Caco-2 (cell line): ENCODE measurements around the gene FXN. TPM values are rescaled to one million over a fixed set of nuclear protein-coding genes. Genes with fewer than 3 reads are reported as not detected.
"Not testable (repeated sequence)": the region's sequence is repeated elsewhere in the genome, so short reads cannot be mapped to it uniquely, and the experiment has no call there.

Experiments
- BruUV-seq: library from RNA; stranded (reverse); fragments of 400-500 nt; replicated peaks from 2 replicates; lab custom pipeline; 2021; lab: Mats Ljungman, UMichigan
- CTCF ChIA-PET: fragments of 300-600 bp; sonication (Branson Sonifier 250); formaldehyde crosslinking; loops from one replicate; lab custom pipeline; 2022; ENCODE audit warnings: antibody characterized with exemption; lab: Charles Lee
- POLR2A ChIA-PET: fragments of 300-600 bp; sonication (Branson Sonifier 250); formaldehyde crosslinking; loops from one replicate; lab custom pipeline; 2022; ENCODE audit warnings: antibody characterized with exemption; lab: Charles Lee
- DNase-seq, 2 experiments: peaks; one replicate each; pipeline versions ENCODE4 v3.0.0 to v3.0.0-alpha.2; 2020 to 2022
- H3K27me3 ChIP-seq: replicated peaks from 2 replicates; pipeline ENCODE4 v1.6.0; 2011; ENCODE audit warnings: low read length; ENCODE audit not compliant: control insufficient read depth, insufficient read depth
- H3K36me3 ChIP-seq: 2 replicates; pipeline ENCODE4 v1.5.1; 2011; ENCODE audit warnings: low read length; ENCODE audit not compliant: control insufficient read depth, insufficient read depth
- H3K4me1 ChIP-seq: fragments of 250-450 bp; sonication (Bioruptor Pico); 2 replicates; pipeline ENCODE4 v1.5.1; 2020; ENCODE audit warnings: mild to moderate bottlenecking
- H3K4me3 ChIP-seq: 2 replicates; pipeline ENCODE4 v1.5.1; 2011; ENCODE audit warnings: low read depth, mild to moderate bottlenecking, control low read depth, low read length
- H3K9me3 ChIP-seq: fragments of 250-450 bp; sonication (Bioruptor Pico); 2 replicates; pipeline ENCODE4 v1.5.1; 2020; ENCODE audit warnings: mild to moderate bottlenecking, moderate library complexity
- H3K27ac Mint-ChIP-seq: one replicate; pipeline ENCODE4 v1.8.0; 2022; ENCODE audit warnings: mixed read lengths; ENCODE audit not compliant: unreplicated experiment
- H3K27me3 Mint-ChIP-seq: one replicate; pipeline ENCODE4 v1.8.0; 2022; ENCODE audit warnings: mixed read lengths; ENCODE audit not compliant: insufficient read depth, unreplicated experiment
- H3K36me3 Mint-ChIP-seq: one replicate; pipeline ENCODE4 v1.8.0; 2022; ENCODE audit warnings: mild to moderate bottlenecking, mixed read lengths; ENCODE audit not compliant: insufficient read depth, unreplicated experiment
- H3K4me1 Mint-ChIP-seq: one replicate; pipeline ENCODE4 v1.8.0; 2022; ENCODE audit warnings: low read depth, mixed read lengths; ENCODE audit not compliant: unreplicated experiment
- H3K4me3 Mint-ChIP-seq: one replicate; pipeline ENCODE4 v1.8.0; 2022; ENCODE audit warnings: mild to moderate bottlenecking, moderate library complexity, mixed read lengths; ENCODE audit not compliant: unreplicated experiment
- H3K9me3 Mint-ChIP-seq: one replicate; pipeline ENCODE4 v1.8.0; 2022; ENCODE audit warnings: mixed read lengths; ENCODE audit not compliant: unreplicated experiment
- CTCF ChIP-seq, 2 experiments: fragments of 200-600 bp in 1 of 2; IDR thresholded peaks; 1 replicate in 1 of 2; 2 replicates in 1 of 2; pipeline versions ENCODE4 v1.5.1 to v1.8.0; 2011 to 2022; ENCODE audit warnings: antibody characterized with exemption in 1 of 2, control low read depth in 1 of 2, inconsistent platforms in 1 of 2, low read depth in 1 of 2, low read length in 1 of 2, mild to moderate bottlenecking in 1 of 2, moderate library complexity in 1 of 2; ENCODE audit not compliant: insufficient read depth in 1 of 2, severe bottlenecking in 1 of 2, unreplicated experiment in 1 of 2
- intact Hi-C: fragments of 100-400 bp; cut with micrococcal nuclease; formaldehyde crosslinking; loops from one replicate; pipeline ENCODE4 v1.10.0; 2022; ENCODE audit not compliant: unreplicated experiment
- total RNA-seq: library from RNA; stranded (reverse); gene quantifications from 2 replicates; pipeline ENCODE4 v1.2.3, GENCODE V29; 2022

The FXN gene
- total RNA-seq, 1 experiment from 2014 or later: 8.6 TPM

- no TSS peak for BruUV-seq
- H3K9me3 ChIP-seq: no peaks in the 10 kb centered on the region
- DNase-seq: no peak
- intact Hi-C loops: no loop called here
- peaks cover 7% of the 10 kb centered on the region; the same call in 1 of the 2 replicates for H3K4me1 ChIP-seq
- no peak overlapping the region for H3K4me3 ChIP-seq
- CTCF ChIA-PET: no interaction called here
- no peaks in the 10 kb centered on the region for H3K36me3 ChIP-seq
- TF ChIP-seq CTCF (IDR thresholded peaks at IDR 0.05; ENCODE audit: insufficient read depth in 1 of 2, low read depth in 1 of 2, low read length in 1 of 2, severe bottlenecking in 1 of 2, unreplicated experiment in 1 of 2): no peak
- POLR2A ChIA-PET: no interaction called here
- H3K27me3 Mint-ChIP-seq: no peaks in the 10 kb centered on the region
- H3K4me3 Mint-ChIP-seq: no peak overlapping the region
- H3K9me3 Mint-ChIP-seq: no peaks in the 10 kb centered on the region
- H3K27me3 ChIP-seq: no peaks in the 10 kb centered on the region
- H3K36me3 Mint-ChIP-seq: no peaks in the 10 kb centered on the region
- H3K4me1 Mint-ChIP-seq: no peaks in the 10 kb centered on the region
- no peak overlapping the region for H3K27ac Mint-ChIP-seq
These were observed 72.2 kb downstream of the FXN start for GRCh38 chr9:69107771-69108170.

GRCh38 chr9:69108706-69109105, 73.2 kb downstream of the FXN start:
- H3K36me3 Mint-ChIP-seq, H3K4me1 ChIP-seq, H3K4me3 Mint-ChIP-seq, intact Hi-C loops, H3K9me3 Mint-ChIP-seq, DNase-seq, H3K9me3 ChIP-seq, H3K4me3 ChIP-seq, POLR2A ChIA-PET, CTCF ChIA-PET, H3K27me3 ChIP-seq, H3K27ac Mint-ChIP-seq, H3K27me3 Mint-ChIP-seq, BruUV-seq, H3K36me3 ChIP-seq, H3K4me1 Mint-ChIP-seq: not testable (repeated sequence)

GRCh38 chr9:69109152-69109551, 73.6 kb downstream of the FXN start:
- Histone ChIP-seq H3K27me3 (no peaks in the 10 kb centered on the region), H3K9me3 (no peaks in the 10 kb centered on the region), H3K36me3 (no peaks in the 10 kb centered on the region), H3K4me1 (peaks cover 7% of the 10 kb centered on the region; the same call in 1 of the 2 replicates), H3K4me3 (no peak overlapping the region)
- no TSS peak for BruUV-seq
- no peak overlapping the region for H3K4me3 Mint-ChIP-seq
- CTCF ChIA-PET: no interaction called here
- POLR2A ChIA-PET: no interaction called here
- TF ChIP-seq CTCF (IDR thresholded peaks at IDR 0.05; ENCODE audit: insufficient read depth in 1 of 2, low read depth in 1 of 2, low read length in 1 of 2, severe bottlenecking in 1 of 2, unreplicated experiment in 1 of 2): no peak
- H3K27ac Mint-ChIP-seq: no peak overlapping the region
- H3K36me3 Mint-ChIP-seq: no peaks in the 10 kb centered on the region
- H3K4me1 Mint-ChIP-seq: no peaks in the 10 kb centered on the region
- H3K9me3 Mint-ChIP-seq: no peaks in the 10 kb centered on the region
- H3K27me3 Mint-ChIP-seq: no peaks in the 10 kb centered on the region
- intact Hi-C loops: no loop called here
- DNase-seq: no peak

GRCh38 chr9:69112646-69113045, 77.1 kb downstream of the FXN start:
- not testable (repeated sequence) for BruUV-seq, H3K4me3 Mint-ChIP-seq, H3K36me3 ChIP-seq

More at GRCh38 chr9:69112646-69113045, 77.1 kb downstream of the FXN start:
- H3K4me1 Mint-ChIP-seq, DNase-seq, POLR2A ChIA-PET, H3K4me3 ChIP-seq, H3K9me3 Mint-ChIP-seq, H3K4me1 ChIP-seq, H3K36me3 Mint-ChIP-seq, intact Hi-C loops, H3K9me3 ChIP-seq, CTCF ChIA-PET, H3K27me3 ChIP-seq, H3K27ac Mint-ChIP-seq, H3K27me3 Mint-ChIP-seq: not testable (repeated sequence)
